Measurements from ENCODE around the gene GPR61. TPM values are rescaled to one million over a fixed set of nuclear protein-coding genes. Genes with fewer than 3 reads are reported as not detected.

The GPR61 gene
- total RNA-seq, 1 donor from 2014 or later: not detected

GRCh38 chr1:109499081-109499480 lies 40.6 kb upstream of the GPR61 start:
- peaks cover 20% of the 10 kb centered on the region for H3K4me1 Mint-ChIP-seq
- no peak for TF ChIP-seq CTCF (conservative IDR thresholded peaks at IDR 0.05)

GRCh38 chr1:109499661-109500536 lies 39.8 kb upstream of the GPR61 start:
- no peaks in the 10 kb centered on the region for H3K27me3 Mint-ChIP-seq (ENCODE audit: low read depth)
- peaks cover 3% of the 10 kb centered on the region for H3K36me3 Mint-ChIP-seq (ENCODE audit: low read depth)
- peaks cover 20% of the 10 kb centered on the region for H3K4me1 Mint-ChIP-seq
- H3K9me3 Mint-ChIP-seq: no peaks in the 10 kb centered on the region
- peak; percentile 57 for TF ChIP-seq CTCF (conservative IDR thresholded peaks at IDR 0.05)
- H3K27ac Mint-ChIP-seq (ENCODE audit: unreplicated experiment): no peak overlapping the region
- H3K4me3 Mint-ChIP-seq: peak overlapping the region; percentile 51
- DNase-seq (ENCODE audit: low read depth, low spot score): no peak

More at GRCh38 chr1:109499081-109499480, 40.6 kb upstream of the GPR61 start:
- no peak overlapping the region for H3K4me3 Mint-ChIP-seq
- no peak overlapping the region for H3K27ac Mint-ChIP-seq (ENCODE audit: unreplicated experiment)
- DNase-seq (ENCODE audit: low read depth, low spot score): no peak
- H3K27me3 Mint-ChIP-seq (ENCODE audit: low read depth): no peaks in the 10 kb centered on the region
- no peaks in the 10 kb centered on the region for H3K9me3 Mint-ChIP-seq
- peaks cover 3% of the 10 kb centered on the region for H3K36me3 Mint-ChIP-seq (ENCODE audit: low read depth)

GRCh38 chr1:109500941-109501381 lies 38.7 kb upstream of the GPR61 start:
- Mint-ChIP-seq H3K36me3 (ENCODE audit: low read depth) (peaks cover 3% of the 10 kb centered on the region), H3K27ac (ENCODE audit: unreplicated experiment) (no peak overlapping the region), H3K9me3 (no peaks in the 10 kb centered on the region), H3K4me3 (no peak overlapping the region), H3K27me3 (ENCODE audit: low read depth) (no peaks in the 10 kb centered on the region), H3K4me1 (peaks cover 20% of the 10 kb centered on the region)
- DNase-seq (ENCODE audit: low read depth, low spot score): no peak
- TF ChIP-seq CTCF (conservative IDR thresholded peaks at IDR 0.05): no peak

- no peaks in the 10 kb centered on the region for H3K9me3 Mint-ChIP-seq
- no peak overlapping the region for H3K4me3 Mint-ChIP-seq
- no peak for TF ChIP-seq CTCF (conservative IDR thresholded peaks at IDR 0.05)
- DNase-seq (ENCODE audit: low read depth, low spot score): no peak
- H3K36me3 Mint-ChIP-seq (ENCODE audit: low read depth): no peaks in the 10 kb centered on the region
- peak overlapping the region; percentile 44 for H3K27ac Mint-ChIP-seq (ENCODE audit: unreplicated experiment)
- H3K4me1 Mint-ChIP-seq: peaks cover 20% of the 10 kb centered on the region
- no peaks in the 10 kb centered on the region for H3K27me3 Mint-ChIP-seq (ENCODE audit: low read depth)
Observed at GRCh38 chr1:109501644-109502363, 37.9 kb upstream of the GPR61 start.

- no peak for DNase-seq (ENCODE audit: low read depth, low spot score)
- Mint-ChIP-seq H3K27ac (ENCODE audit: unreplicated experiment) (no peak overlapping the region), H3K36me3 (ENCODE audit: low read depth) (no peaks in the 10 kb centered on the region), H3K9me3 (no peaks in the 10 kb centered on the region), H3K4me3 (no peak overlapping the region), H3K4me1 (peaks cover 20% of the 10 kb centered on the region), H3K27me3 (ENCODE audit: low read depth) (no peaks in the 10 kb centered on the region)
- no peak for TF ChIP-seq CTCF (conservative IDR thresholded peaks at IDR 0.05)
Observed at GRCh38 chr1:109502364-109502851, 37.3 kb upstream of the GPR61 start.
